ENCODE data around the gene ZC3H13. TPM values are rescaled to one million over a fixed set of nuclear protein-coding genes. Genes with fewer than 3 reads are reported as not detected.
A peak's percentile ranks its signal among the peaks of the same experiment; 100 is the strongest.

ZC3H13 gene
- total RNA-seq, 1 donor from 2014 or later = 31.4 TPM

GRCh38 chr13:45954836-45955800 lies 97.4 kb downstream of the ZC3H13 start:
- intact Hi-C loops (cut with DNase I) = no loop called here
- DNase-seq (no peak), ATAC-seq (ENCODE audit: poor library complexity) (no peak)

- intact Hi-C loops (cut with DNase I) = no loop called here
- DNase-seq = no peak
- no peak for ATAC-seq (ENCODE audit: poor library complexity)
These were observed 99.5 kb downstream of the ZC3H13 start for GRCh38 chr13:45953082-45953481.

DNA sequence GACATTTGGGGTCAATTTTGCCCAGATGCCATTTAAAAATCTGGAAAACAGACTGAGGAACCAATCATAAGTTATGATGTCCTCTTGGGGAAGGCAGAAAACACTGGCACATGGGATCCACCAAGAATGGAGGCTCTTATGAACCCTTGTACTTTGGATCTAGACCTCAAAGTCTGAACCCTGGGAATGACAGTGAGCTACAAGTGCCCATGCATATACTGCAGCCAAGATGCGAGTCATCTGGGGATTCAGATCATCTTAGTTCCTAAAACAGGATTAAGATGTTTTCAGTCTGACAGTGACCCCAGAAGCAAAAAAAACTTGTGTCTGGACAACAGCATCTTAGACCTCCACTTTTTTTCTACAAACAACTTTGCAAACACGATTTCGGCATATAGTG lies 100.8 kb downstream of the ZC3H13 start:
- ATAC-seq (ENCODE audit: poor library complexity) (no peak), DNase-seq (no peak)
- intact Hi-C loops (cut with DNase I) = no loop called here

- intact Hi-C loops (cut with DNase I) = no loop called here
- DNase-seq (no peak), ATAC-seq (ENCODE audit: poor library complexity) (no peak)
These were observed 101.4 kb downstream of the ZC3H13 start for GRCh38 chr13:45951166-45951565.

- DNase-seq (no peak), ATAC-seq (ENCODE audit: poor library complexity) (peak; percentile 52)
- intact Hi-C loops (cut with DNase I) = no loop called here
These were observed 102.1 kb downstream of the ZC3H13 start for GRCh38 chr13:45950386-45951000.

DNA sequence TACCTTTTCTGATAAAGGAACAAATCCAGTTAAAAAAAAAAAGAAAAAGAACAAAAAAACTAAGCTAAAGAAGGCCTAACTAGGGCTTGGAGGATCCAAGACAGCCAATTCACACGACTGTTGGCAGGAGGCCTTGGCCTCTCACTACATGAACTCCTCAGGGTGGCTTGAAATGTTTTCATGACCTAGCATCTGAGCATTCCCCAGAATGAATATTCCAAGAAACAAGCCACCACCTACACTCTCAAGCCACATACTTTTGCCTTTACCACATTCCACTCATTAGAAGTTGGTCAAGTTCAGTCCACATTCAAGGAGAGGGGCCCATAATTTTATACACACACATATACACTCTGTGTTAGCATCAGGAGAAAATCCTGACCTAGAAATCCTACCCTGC lies 103.4 kb downstream of the ZC3H13 start:
- intact Hi-C loops (cut with DNase I) = no loop called here
- ATAC-seq (ENCODE audit: poor library complexity) (no peak), DNase-seq (no peak)

DNA sequence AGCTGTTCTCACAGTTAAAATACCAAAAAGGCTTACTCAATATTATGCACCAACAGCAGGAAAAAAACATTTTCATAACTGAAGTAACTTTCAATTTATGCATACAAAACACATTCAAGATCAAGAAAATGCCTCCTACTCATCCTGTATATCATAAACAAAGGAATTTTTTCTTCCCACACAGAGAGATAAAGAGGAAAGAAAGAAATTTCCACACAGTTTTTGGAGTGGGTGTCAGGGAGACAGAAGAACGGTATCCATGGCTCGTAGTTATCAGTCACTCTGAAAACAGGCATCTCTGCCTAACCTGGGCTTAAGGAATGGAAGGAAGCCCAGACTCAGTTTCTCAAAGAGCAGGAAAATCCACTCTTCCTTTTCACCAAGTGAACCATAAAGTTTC lies 108.6 kb downstream of the ZC3H13 start:
- ATAC-seq (ENCODE audit: poor library complexity) (no peak), DNase-seq (no peak)
- intact Hi-C loops (cut with DNase I) = no loop called here

- ATAC-seq (ENCODE audit: poor library complexity) (no peak), DNase-seq (no peak)
- intact Hi-C loops (cut with DNase I) = no loop called here
These were observed 109.4 kb downstream of the ZC3H13 start for GRCh38 chr13:45943120-45943519.

GRCh38 chr13:45941261-45941660 lies 111.3 kb downstream of the ZC3H13 start:
- intact Hi-C loops (cut with DNase I) = no loop called here
- no peak for DNase-seq
- ATAC-seq (ENCODE audit: poor library complexity) = no peak

DNA sequence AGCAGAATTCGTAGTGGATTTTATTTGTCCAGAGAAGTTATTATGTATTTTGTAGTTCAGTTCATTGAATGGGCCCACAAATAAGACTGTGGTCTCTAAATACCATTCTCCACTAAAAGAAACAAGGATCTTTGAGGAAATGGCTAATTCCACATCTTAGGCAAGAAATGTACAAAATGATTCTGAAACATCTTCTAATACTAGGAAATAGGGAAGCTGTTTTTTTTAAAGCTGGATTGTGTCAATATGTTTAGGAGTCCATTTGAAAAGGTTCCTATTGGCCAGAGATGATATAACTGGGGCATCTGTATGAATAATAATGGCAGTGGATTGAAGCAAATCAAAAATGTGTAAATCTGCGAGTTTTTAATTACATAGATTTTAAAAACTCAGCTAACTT lies 112.5 kb downstream of the ZC3H13 start:
- DNase-seq (no peak), ATAC-seq (ENCODE audit: poor library complexity) (no peak)
- intact Hi-C loops (cut with DNase I) = no loop called here

GRCh38 chr13:45936621-45937020 lies 115.9 kb downstream of the ZC3H13 start:
- DNase-seq (no peak), ATAC-seq (ENCODE audit: poor library complexity) (no peak)
- intact Hi-C loops (cut with DNase I) = no loop called here

DNA sequence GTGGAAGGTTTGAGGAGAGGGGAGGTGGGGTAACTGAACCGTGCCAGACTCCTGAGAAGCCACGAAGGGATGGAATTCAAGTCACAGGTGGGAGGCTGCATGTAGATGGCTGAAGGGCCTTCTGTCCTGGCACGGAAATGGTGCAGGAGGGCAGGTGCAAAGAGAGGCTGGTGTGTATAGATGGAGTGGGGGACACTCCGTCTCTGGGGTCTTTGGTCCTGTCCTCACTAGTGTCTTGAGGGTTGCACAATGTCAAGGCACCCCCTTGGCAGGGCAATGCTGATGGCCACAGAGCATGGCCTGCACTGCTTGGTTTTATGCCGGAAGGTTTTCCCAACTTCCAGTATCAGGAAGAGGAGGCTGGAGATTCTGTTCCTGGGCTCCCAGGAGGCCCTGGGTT lies 118.3 kb downstream of the ZC3H13 start:
- no peak for ATAC-seq (ENCODE audit: poor library complexity)
- intact Hi-C loops (cut with DNase I) = no loop called here
- DNase-seq = no peak

DNA sequence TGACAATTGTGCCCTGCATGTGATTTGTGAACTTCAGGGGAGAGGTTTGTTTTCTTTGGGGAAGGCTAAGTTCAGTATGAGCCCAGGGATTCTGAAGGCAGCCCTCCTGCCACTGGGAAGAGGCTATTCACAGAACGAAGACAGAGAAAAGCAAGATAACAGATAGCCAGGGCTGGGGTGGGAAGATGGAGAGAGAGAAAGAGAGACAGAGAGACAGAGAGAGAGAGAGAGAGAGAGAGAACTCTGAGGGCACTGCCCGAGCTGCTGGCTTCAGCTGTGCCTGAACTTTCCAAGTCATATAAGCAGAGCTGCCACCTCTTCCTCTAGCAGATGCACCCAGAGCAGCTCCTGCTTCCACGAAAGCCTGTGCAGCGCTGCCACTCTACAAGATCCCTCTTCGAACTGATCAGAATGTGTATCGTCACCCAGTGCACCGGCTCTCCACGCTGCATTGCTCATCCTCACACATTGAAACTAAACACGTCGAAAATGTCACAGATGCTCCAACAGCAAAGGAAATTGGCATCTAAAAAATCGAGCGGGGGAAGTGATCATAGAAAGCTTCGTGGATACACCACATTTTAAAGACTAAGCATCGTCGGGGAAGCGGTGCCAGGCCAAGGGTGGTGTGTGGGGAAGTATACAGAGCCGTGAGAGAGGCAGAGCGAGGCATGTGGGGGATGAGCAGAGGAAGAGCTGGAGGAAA lies 119.2 kb downstream of the ZC3H13 start:
- intact Hi-C loops (cut with DNase I) = no loop called here
- ATAC-seq (ENCODE audit: poor library complexity) (no peak), DNase-seq (no peak)

- ATAC-seq (ENCODE audit: poor library complexity) = no peak
- no peak for DNase-seq
- intact Hi-C loops (cut with DNase I) = no loop called here
These were observed 119.9 kb downstream of the ZC3H13 start for GRCh38 chr13:45932676-45933075.

GRCh38 chr13:45932172-45932571 lies 120.4 kb downstream of the ZC3H13 start:
- intact Hi-C loops (cut with DNase I) = no loop called here
- no peak for DNase-seq
- no peak for ATAC-seq (ENCODE audit: poor library complexity)

DNA sequence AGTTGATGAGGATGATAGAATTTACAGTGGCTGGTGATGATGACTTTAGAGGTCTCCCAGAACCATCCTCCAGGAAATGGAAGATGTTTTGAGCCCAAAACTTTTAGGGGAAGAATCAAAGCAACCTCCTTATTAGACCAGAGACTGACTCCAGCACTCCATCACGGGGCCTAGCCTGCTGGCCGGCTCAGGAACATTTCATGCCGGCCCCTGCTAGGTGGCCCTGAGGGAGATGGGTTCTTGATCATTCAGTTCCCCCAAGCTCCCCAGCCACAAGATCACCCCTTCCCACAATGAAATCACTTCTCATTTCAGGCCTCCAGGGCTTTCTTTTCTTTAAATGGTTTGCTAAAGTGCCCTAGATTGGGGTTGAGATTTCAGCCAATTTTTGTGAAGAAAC lies 121.3 kb downstream of the ZC3H13 start:
- intact Hi-C loops (cut with DNase I) = no loop called here
- no peak for ATAC-seq (ENCODE audit: poor library complexity)
- DNase-seq = no peak

GRCh38 chr13:45930177-45930576 lies 122.4 kb downstream of the ZC3H13 start:
- intact Hi-C loops (cut with DNase I) = no loop called here
- DNase-seq = no peak
- no peak for ATAC-seq (ENCODE audit: poor library complexity)

DNA sequence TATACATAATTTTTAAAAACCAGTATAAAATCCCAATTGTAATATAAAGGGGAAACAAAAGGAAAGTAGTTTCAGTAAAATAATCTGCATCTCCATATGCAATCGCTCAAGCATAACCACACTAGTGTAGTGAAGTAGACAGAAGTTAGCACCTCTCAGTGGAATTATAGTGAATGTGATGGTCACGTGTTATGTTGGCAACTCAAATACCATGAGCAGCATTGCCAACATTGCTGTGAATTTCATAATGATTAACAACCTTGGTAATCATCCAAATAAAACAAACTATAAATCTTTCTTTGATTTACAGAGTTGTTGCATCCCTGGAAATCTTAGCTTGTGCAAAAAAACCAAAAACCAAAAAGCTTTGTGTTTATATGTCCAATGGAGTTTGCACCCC lies 123.7 kb downstream of the ZC3H13 start:
- ATAC-seq (ENCODE audit: poor library complexity) = no peak
- no peak for DNase-seq
- intact Hi-C loops (cut with DNase I) = no loop called here

GRCh38 chr13:45928176-45928575 lies 124.4 kb downstream of the ZC3H13 start:
- no peak for ATAC-seq (ENCODE audit: poor library complexity)
- intact Hi-C loops (cut with DNase I) = no loop called here
- DNase-seq = no peak

GRCh38 chr13:45926741-45927140 lies 125.8 kb downstream of the ZC3H13 start:
- DNase-seq (no peak), ATAC-seq (ENCODE audit: poor library complexity) (no peak)
- intact Hi-C loops (cut with DNase I) = no loop called here
